IPS-18c (cell line): ENCODE measurements around the gene MYO18B.

Source experiments
- H3K4me3 ChIP-seq: 2 replicates; pipeline ENCODE4 v1.7.0; 2013; ENCODE audit warnings: low read depth, mild to moderate bottlenecking, low read length, moderate library complexity; ENCODE audit not compliant: insufficient read depth
- H3K9me3 ChIP-seq: one replicate; pipeline ENCODE4 v1.6.1; 2013; ENCODE audit warnings: mild to moderate bottlenecking, low read length, moderate library complexity; ENCODE audit not compliant: control insufficient read depth, insufficient read depth

MYO18B gene

DNA sequence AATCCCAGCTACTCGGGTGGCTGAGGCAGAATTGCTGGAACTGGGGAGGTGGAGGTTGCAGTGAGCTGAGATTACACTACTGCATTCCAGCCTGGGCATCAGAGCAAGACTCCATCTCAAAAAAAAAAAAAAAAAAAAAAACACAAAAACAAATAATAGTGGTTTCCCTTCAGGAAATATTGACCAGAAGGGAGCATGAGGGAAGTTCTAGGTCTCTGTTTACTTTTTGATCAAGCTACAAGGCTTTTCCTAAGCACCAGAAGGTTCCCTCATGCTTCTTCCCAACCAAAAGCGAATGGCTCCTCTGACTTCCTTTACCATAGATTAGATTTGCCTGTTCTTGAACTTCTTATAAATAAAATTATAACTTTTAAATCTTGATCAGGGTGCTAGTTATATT, 18.3 kb downstream of the MYO18B start:
- H3K4me3 ChIP-seq = no peak overlapping the region
- H3K9me3 ChIP-seq = no peaks in the 10 kb centered on the region

DNA sequence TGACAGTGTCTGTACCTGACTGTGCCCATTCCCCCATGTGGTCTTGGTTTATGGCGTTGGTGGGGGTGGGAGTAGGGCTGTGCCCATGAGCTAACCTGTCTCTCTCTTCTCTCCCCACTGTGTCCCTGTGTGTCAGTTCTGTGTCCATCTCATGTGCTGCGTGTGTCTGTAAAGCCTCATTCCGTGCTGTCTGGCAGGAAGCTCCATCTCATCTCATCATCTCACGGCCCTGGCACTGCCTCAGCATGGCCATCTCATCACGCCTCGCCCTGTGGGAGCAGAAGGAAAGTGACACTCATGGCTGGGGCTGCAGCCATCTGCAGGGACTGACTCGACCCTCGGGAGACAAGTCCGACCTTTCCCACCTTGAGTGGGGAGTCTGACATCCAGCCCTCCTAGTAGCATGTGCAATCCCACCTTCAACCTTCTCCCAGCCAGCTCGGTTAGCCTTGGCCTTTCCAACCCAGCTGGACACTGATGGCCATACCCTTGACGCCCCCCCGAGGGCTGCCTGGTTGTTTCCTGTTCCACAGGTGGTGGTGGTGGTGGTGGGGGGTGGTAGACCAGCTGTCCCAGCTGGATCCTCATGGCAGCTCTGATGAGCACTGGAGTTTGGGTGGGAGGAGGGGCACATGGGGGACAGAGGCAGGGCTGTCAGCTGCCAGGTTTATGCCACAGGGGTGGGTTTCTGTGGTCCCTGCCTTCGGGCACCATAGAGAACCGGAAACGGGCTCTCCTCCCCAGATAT, 19.0 kb downstream of the MYO18B start:
- H3K9me3 ChIP-seq = no peaks in the 10 kb centered on the region

DNA sequence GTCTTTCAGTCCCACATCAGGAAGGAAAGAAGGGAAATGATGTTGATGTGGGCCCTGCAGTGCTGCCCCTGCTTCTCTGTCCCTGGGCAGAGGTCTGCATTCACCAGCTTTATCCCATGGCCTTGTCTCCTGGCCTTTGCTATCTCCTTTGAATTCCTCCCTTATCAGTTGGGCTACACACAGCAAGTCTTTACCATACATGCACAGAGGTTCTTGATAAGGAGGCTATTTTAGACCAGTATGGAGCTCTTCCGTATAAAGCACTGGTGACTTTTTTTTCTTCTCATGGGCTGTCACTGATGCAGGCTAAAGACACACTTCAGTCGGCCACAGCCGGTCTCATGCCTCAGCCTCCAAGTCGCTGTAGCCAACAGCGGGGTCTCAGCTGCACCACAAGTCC, 20.2 kb downstream of the MYO18B start:
- Histone ChIP-seq H3K9me3 (no peaks in the 10 kb centered on the region), H3K4me3 (no peak overlapping the region)

More for the DNA sequence above, 19.0 kb downstream of the MYO18B start:
- H3K4me3 ChIP-seq = no peak overlapping the region

DNA sequence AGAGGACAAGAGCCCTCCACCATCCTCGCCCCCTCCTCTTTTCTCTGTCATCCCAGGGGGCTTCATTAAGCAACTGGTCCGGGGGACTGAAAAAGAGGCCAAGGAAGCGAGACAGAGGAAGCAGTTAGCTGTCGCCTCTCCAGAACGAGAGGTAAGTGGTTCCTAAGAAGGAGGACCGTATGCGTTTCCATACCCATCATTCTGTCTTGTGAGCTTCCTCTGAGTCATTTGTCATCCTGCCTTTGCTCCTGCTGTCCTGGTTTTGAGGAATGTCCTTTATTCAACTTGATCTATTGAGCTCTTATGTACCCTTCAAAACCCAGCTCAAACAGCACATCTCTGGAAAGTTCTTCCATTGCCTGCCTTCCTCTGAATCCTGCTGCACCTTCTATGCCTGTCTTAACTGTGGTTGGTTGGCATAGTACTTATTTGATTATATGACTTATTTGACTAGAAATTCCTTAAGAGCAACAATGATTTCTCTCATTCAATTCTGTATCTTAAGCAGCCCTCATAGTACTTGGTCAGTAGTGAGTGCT, 21.3 kb downstream of the MYO18B start:
- no peak overlapping the region for H3K4me3 ChIP-seq
- no peaks in the 10 kb centered on the region for H3K9me3 ChIP-seq

DNA sequence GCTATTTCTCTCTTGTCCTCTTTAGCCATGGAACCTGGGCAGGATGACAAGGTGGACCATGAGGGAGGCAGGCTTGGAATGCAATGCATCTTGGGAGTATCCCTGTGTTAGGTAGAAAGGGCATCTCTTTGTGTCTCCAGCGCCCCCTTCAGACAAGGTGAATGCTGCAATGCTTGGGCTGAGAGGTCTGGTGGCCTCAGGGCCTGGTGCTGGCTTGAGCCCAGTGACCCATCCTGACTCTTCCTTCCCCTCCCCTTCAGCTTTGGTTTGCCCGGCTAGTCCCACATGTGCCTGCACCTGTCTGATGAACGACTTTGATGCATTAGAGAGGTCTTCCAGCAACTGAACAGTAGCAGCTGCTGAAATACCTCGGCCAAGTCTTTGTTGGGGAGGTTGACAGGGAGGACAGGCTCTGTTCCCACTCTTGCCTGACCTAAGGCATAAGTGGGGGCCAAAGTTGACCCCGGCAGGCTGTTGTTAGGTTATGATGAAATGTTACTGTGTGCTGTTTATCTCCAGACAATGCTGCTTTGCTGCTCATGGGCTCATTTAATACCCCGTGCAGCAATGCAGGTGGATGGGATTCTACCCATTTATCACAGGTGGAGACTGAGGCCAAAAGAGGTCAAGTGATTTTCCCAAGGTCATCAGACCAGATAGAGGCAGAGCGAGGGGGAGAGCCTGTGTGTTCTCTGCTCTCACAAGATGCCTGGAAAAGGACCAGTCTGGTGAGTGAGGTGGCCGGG, 22.5 kb downstream of the MYO18B start:
- H3K9me3 ChIP-seq = no peaks in the 10 kb centered on the region
- no peak overlapping the region for H3K4me3 ChIP-seq

DNA sequence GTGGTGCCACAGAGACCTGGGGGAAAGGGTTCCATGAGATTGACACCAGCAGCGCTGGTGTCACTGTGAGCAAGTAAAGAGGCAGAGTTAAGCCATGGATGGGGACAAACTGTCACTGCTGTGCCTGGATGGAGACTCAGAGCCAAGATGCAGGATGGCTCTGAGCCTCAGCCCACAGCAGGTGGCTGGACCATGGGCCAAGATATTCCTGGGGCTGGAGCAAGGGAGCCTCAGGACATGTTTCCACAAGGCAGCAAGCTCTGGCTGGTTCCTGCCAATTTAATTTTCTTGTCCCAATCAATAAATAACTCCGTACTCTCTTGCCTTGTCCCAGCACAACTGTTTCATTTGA, 23.0 kb downstream of the MYO18B start:
- Histone ChIP-seq H3K4me3 (no peak overlapping the region), H3K9me3 (no peaks in the 10 kb centered on the region)

DNA sequence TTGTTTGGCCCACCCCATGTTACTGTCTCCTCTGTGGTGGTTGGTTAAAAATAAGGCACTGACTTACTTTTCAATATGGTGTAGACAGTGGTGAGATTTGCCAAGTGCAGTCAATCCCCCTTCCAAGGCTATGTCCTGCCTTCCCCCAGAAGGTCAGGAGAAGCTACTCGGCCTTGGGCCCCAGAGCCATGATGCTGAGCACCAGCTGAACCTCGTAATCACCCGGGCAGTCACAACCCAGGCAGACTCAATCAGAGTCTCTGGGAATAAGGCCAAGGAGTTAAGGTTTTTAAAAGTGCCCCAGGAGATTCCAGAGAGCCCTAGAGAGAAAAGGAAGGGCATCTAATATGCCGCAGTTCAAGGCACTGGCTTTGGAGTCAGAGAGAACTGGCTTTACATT, 23.8 kb downstream of the MYO18B start:
- H3K9me3 ChIP-seq = no peaks in the 10 kb centered on the region
- no peak overlapping the region for H3K4me3 ChIP-seq

DNA sequence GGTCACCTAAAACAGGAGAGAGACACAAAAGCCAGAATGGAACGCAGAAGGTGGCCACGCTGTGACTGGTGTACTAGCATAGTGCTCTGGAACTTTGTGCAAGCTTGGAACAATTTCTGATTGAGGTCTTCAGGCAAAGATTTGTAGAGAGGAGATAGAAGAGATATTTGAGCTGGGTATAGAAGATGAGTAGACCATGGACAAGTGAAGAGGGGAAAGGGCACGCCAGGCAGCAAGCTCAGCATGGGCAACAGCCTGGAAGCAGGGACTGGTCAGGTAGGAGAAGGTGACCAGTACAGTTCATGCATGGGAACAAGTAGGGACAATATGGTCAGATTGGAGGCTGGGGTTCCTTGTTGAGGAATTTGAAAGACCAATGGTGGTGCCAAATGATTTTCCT, 24.4 kb downstream of the MYO18B start:
- H3K4me3 ChIP-seq = no peak overlapping the region
- H3K9me3 ChIP-seq = no peaks in the 10 kb centered on the region

DNA sequence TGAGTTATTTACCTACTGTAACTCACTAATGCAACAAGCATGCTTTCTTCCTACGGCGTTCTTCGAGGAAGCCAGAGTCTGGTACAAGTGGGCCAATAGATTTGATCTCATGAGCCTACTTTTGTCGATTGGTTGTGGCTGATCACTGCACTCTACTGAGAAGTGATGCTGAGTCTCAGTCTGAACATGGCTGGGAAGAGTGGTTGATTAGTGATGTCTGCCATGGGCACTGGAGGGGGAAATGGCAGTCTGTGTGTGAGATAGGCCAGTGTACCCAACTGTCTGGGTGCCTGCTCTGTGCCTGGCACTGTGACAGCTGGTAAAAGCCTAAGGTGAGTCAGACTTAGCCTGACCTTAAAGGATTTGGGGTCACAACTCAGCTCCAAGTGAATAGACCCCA, 28.3 kb downstream of the MYO18B start:
- no peaks in the 10 kb centered on the region for H3K9me3 ChIP-seq
- H3K4me3 ChIP-seq = no peak overlapping the region

DNA sequence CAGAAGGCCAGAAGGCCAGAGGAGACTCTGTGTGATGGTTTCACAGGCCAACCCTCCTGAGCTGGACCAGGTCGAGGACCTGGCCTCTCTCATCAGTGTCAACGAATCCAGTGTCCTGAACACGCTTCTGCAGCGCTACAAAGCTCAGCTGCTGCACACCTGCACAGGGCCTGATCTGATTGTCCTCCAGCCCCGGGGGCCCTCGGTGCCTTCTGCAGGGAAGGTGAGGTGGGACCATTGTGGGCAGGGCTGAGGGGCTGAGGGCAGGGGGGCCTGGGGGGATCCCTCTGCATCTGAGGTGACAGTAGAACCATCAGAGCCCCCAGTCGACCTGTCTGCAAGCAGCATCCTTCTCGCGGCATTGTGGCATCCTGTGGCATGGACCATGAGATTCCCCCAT, 30.3 kb downstream of the MYO18B start:
- H3K4me3 ChIP-seq = no peak overlapping the region
- H3K9me3 ChIP-seq = no peaks in the 10 kb centered on the region

DNA sequence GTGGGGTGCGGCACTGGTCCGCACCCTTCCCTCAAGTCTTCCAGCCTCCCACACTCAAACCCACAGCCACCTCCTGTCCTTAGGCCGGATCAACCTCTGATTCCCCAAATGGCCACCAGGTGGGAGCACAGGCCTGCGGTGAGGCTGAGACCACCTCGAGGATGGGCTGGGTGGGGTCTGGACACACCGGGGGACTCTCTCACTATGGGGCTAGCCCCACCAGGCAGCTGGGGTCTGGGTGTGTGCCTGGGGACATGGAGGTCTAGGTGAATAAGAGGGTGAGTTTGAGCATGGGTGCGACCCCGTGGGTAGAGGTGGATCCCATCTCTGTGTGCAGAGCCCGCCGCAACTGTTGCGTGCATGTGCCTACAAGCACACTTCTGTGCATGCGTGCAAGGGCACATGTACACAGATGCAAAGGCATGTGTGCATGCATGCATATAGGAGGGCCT, 32.6 kb downstream of the MYO18B start:
- H3K4me3 ChIP-seq = no peak overlapping the region
- no peaks in the 10 kb centered on the region for H3K9me3 ChIP-seq

DNA sequence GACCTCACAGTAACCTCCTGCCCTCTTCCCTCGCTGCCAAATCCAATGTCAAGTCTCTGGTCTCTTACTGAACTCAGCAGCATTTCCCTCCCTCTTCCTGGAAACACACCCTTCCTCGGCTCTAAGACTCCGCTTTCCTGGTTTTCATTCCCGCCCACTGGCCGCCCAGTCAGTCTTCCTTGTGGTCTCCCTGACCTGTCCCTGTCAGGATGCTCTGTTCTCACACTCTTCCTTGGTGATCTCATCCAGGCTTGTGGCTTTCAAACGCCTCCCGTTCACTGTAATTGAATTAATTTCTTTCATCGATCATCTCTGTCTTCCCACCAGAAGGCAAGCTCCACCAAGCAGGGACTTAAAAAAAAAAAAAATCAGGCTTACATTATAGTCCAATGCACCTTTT, 33.5 kb downstream of the MYO18B start:
- Histone ChIP-seq H3K4me3 (no peak overlapping the region), H3K9me3 (no peaks in the 10 kb centered on the region)

DNA sequence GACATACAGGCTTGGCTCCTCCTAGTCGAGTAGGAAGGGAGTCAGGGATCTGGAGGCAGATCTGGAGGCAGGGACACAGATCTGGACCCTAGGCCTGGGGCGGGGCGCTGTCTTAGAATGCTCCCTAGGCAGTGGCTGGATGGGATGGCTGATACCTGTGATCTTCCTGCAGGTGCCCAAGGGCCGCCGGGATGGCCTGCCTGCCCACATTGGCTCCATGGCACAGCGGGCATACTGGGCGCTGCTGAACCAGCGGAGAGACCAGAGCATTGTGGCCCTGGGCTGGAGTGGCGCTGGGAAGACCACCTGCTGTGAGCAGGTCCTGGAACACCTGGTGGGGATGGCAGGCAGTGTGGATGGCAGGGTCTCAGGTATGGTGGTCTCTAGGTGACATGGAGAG, 35.4 kb downstream of the MYO18B start:
- no peaks in the 10 kb centered on the region for H3K9me3 ChIP-seq
- H3K4me3 ChIP-seq = no peak overlapping the region

DNA sequence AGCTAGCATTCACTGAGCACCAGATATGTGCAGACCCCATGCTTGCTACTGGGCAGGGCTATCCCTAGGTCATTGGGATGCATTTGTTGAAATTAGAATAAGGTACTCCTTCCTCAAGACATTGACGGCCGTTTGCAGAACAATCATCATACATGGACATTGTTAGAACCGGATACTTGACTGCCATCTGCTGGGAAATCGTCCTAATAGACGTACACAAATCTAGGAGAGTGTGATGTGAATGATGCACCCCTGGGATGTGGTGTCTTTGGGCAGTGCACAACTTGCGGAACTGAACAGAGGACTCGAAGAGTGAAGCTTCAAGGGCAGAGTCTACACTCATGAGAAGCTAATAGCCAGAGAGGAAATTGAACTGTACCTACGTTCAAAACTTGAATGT, 35.9 kb downstream of the MYO18B start:
- Histone ChIP-seq H3K9me3 (no peaks in the 10 kb centered on the region), H3K4me3 (no peak overlapping the region)

DNA sequence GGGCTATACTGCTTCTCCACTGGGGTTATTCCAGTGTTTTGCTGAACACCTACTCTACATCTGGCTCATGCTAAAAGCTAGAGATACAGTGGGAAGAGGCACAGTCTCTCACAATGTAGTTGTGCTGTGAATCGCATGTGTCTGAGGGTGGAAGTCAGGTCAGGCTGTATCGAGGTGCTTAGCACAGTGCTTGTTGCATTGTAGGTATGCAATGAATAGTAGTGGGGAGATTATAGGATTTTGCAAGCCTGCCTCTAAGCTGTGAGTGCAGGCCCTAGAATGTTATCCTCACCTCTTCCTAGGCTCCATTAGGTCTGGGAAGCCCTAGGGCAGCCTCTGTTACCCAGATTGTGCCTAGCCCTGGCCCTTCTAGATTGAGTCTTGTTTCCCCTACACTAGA, 37.4 kb downstream of the MYO18B start:
- Histone ChIP-seq H3K9me3 (no peaks in the 10 kb centered on the region), H3K4me3 (no peak overlapping the region)

DNA sequence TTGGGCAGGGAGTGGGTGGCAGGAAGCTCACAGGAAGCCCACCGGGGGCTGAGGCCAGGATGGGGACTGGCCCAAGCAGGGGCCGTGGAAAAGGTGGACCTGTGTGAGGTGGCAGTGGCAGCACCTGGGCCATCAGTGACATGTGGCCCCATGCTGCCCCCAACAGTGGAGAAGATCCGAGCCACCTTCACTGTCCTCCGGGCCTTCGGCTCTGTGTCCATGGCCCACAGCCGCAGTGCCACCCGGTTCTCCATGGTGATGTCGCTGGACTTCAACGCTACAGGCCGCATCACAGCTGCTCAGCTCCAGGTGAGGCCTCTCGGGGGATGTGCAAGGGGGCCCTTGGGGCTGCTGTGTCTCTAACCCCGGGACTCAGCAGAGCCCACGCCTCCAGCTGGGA, 37.9 kb downstream of the MYO18B start:
- no peak overlapping the region for H3K4me3 ChIP-seq
- no peaks in the 10 kb centered on the region for H3K9me3 ChIP-seq

DNA sequence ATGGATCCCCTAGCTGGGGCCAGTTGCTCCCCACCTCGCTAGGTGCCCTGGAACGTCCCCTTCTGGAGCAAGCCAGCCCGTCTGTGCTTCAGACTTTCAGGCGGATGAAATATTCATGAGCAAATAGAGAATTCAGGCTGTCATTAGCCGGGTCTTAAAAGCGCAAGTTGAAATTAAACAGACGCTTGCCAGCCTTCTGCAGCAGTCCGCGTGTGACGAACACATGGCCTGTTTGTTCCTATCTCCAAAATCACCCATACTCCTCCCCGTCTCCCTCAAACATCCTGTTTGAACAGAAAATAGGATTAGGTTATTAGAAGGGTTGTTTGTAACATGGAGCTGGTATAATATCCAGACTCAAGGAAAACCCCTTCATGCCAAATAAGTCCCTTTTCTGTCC, 38.7 kb downstream of the MYO18B start:
- H3K9me3 ChIP-seq = no peaks in the 10 kb centered on the region
- no peak overlapping the region for H3K4me3 ChIP-seq

DNA sequence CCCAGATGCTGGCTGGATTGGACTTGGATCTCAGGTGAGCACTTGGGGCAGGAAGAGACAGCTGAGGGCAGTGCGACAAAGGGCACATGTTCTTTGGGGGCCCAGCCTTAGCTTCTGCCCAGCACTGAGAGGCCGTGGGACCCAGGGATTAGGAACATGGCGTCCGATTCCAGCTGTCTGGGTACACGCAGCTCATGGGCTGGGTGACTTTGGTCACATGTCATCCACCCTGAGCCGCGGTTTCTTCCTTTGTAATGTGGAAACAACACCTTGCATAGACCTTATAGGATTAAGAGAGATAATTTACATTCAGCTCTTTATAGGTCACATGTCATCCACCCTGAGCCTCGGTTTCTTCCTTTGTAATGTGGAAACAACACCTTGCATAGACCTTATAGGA, 39.8 kb downstream of the MYO18B start:
- no peak overlapping the region for H3K4me3 ChIP-seq
- H3K9me3 ChIP-seq = no peaks in the 10 kb centered on the region
